ENCODE results near the gene CCDC91. TPM values are rescaled to one million over a fixed set of nuclear protein-coding genes. Genes with fewer than 3 reads are reported as not detected.

The CCDC91 gene, protein sequence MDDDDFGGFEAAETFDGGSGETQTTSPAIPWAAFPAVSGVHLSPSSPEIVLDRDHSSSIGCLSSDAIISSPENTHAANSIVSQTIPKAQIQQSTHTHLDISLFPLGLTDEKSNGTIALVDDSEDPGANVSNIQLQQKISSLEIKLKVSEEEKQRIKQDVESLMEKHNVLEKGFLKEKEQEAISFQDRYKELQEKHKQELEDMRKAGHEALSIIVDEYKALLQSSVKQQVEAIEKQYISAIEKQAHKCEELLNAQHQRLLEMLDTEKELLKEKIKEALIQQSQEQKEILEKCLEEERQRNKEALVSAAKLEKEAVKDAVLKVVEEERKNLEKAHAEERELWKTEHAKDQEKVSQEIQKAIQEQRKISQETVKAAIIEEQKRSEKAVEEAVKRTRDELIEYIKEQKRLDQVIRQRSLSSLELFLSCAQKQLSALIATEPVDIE
- 35.7 TPM for total RNA-seq
- 17.5 TPM for polyA plus RNA-seq (ENCODE audit: insufficient read depth, low read depth, low replicate concordance)
- long read RNA-seq, donor 1, partial matches to known transcripts: 0 of 3 reads
- long read RNA-seq, donor 1, other reads (novel, unspliced or antisense): 0 of 3 reads
- long read RNA-seq, donor 2, partial matches to known transcripts: 0 of 6 reads
- long read RNA-seq, donor 2, other reads (novel, unspliced or antisense): 0 of 6 reads
- long read RNA-seq, donor 3, transcript CCDC91-205 (11 exons, 1,301 nt): major isoform, 7 of 12 reads
- long read RNA-seq, donor 3, partial matches to known transcripts: 0 of 12 reads
- long read RNA-seq, donor 3, other reads (novel, unspliced or antisense): 0 of 12 reads
- long read RNA-seq, donor 4, transcript CCDC91-205 (11 exons, 1,301 nt): major isoform, 7 of 9 reads
- long read RNA-seq, donor 4, partial matches to known transcripts: 0 of 9 reads
- long read RNA-seq, donor 4, other reads (novel, unspliced or antisense): 0 of 9 reads
- long read RNA-seq, donor 5: 0 reads
- long read RNA-seq, donor 6, partial matches to known transcripts: 0 of 6 reads
- long read RNA-seq, donor 6, other reads (novel, unspliced or antisense): 0 of 6 reads
- long read RNA-seq, donor 7, transcript CCDC91-205 (11 exons, 1,301 nt): major isoform, 8 of 26 reads
- long read RNA-seq, donor 7, partial matches to known transcripts: 4 of 26 reads
- long read RNA-seq, donor 7, other reads (novel, unspliced or antisense): 13 of 26 reads
- long read RNA-seq, donor 8, partial matches to known transcripts: 0 of 6 reads
- long read RNA-seq, donor 8, other reads (novel, unspliced or antisense): 0 of 6 reads
- long read RNA-seq, donor 9, partial matches to known transcripts: 0 of 1 reads
- long read RNA-seq, donor 9, other reads (novel, unspliced or antisense): 0 of 1 reads
- long read RNA-seq, donor 10, partial matches to known transcripts: 0 of 4 reads
- long read RNA-seq, donor 10, other reads (novel, unspliced or antisense): 0 of 4 reads

DNA sequence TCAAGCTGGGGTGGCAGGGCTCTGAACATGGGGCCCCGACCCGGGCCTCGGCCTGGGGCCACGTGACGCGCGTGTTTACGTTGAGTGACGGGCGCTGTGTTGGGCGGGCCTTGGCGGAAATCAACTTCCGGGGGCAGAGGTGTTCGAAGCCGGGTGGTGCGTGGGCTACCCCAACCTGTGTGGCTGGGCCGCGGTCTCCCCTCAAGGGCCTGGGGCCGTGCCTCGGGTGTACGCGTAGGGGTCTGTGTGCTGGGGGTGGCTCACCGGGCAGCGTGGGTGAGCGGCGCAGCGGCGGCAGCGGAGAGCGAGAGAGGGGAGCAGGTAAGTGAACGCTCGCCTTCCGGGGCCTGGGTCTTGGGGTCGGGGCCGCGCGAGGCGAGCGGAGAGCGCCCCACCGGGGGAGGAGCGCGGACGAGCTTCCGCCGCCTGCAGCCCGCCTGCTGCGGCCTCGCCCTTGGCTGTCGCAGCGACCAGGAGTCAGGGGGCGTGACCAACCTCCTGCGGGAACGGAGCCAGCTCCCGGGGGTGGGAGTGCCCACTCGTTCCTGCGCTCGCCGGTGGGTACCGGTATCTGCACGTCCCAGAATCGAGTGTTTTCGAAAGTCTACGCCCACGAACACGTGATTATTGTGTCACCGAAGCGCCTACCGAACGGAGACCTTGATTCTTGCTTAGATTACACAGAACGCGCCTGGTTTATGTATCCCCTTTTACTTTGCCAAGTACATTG is at the start of gene CCDC91:
TSS of gene CCDC91 (plus strand) at position 136 of the 730 bp plus-strand sequence. CDS start 66,760 bp downstream, outside the sequence.
- FAIRE-seq (no peak), DNase-seq (peak; percentile 88 to 96 (median 93))
- TF ChIP-seq, protein P1, sequence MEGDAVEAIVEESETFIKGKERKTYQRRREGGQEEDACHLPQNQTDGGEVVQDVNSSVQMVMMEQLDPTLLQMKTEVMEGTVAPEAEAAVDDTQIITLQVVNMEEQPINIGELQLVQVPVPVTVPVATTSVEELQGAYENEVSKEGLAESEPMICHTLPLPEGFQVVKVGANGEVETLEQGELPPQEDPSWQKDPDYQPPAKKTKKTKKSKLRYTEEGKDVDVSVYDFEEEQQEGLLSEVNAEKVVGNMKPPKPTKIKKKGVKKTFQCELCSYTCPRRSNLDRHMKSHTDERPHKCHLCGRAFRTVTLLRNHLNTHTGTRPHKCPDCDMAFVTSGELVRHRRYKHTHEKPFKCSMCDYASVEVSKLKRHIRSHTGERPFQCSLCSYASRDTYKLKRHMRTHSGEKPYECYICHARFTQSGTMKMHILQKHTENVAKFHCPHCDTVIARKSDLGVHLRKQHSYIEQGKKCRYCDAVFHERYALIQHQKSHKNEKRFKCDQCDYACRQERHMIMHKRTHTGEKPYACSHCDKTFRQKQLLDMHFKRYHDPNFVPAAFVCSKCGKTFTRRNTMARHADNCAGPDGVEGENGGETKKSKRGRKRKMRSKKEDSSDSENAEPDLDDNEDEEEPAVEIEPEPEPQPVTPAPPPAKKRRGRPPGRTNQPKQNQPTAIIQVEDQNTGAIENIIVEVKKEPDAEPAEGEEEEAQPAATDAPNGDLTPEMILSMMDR (IDR thresholded peaks at IDR 0.05; ENCODE audit: borderline replicate concordance, extremely low read depth, insufficient read depth): no peak
- Histone ChIP-seq H3K9me3 (ENCODE audit: control insufficient read depth in 2 of 3, insufficient read depth in 1 of 3, low read length in 3 of 3) (no peaks in the 10 kb centered on the region), H3K27ac (ENCODE audit: low read depth in 2 of 2, low read length in 2 of 2) (peak within 1 kb of the TSS; percentile 93 to 99), H3K36me3 (ENCODE audit: control insufficient read depth in 2 of 3, insufficient read depth in 3 of 3, low read length in 3 of 3) (no peaks in the 10 kb centered on the region), H3K9ac (ENCODE audit: low read length in 3 of 3) (peak within 1 kb of the TSS; percentile 96 to 97 (median 96)), H3K4me1 (ENCODE audit: control insufficient read depth in 2 of 3, insufficient read depth in 2 of 3, low read depth in 1 of 3, low read length in 3 of 3) (peaks cover 0 to 5% (median 3%) of the 10 kb centered on the region in 3 donors), H3K27me3 (ENCODE audit: control insufficient read depth, insufficient read depth, low read length) (no peaks in the 10 kb centered on the region), H3K4me3 (ENCODE audit: low read length in 3 of 3) (peak within 1 kb of the TSS; percentile 96 to 98 (median 97))
- intact Hi-C loops (cut with DNase I): no loop called here

DNA sequence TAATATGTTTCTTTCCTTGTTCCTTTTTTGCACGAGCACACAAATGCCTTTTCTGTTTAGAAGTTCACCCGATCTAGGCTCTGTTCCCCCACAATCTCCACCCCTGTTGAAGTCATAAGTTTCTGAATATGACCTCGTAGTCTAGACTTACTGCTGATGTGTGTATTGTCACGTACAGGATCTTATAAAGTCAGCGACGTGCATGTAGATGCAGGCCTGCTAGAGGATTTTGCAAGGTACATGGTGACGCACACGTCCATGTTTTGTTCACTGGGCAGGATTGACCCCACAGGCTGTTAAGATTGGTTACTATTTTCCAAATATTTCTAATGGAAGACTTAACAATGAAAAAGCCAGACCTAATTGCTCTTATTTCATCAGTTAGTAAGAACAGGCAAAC is 46.2 kb upstream of the CCDC91 start:
- FAIRE-seq (no peak), DNase-seq (no peak)
- TF ChIP-seq, protein P1 (IDR thresholded peaks at IDR 0.05; ENCODE audit: borderline replicate concordance, extremely low read depth, insufficient read depth): no peak
- H3K9me3 ChIP-seq (ENCODE audit: control insufficient read depth in 2 of 3, insufficient read depth in 1 of 3, low read length in 3 of 3): no peaks in the 10 kb centered on the region
- no peaks in the 10 kb centered on the region for H3K4me1 ChIP-seq (ENCODE audit: control insufficient read depth in 2 of 3, insufficient read depth in 2 of 3, low read depth in 1 of 3, low read length in 3 of 3)
- no peak overlapping the region for H3K4me3 ChIP-seq (ENCODE audit: low read length in 3 of 3)
- no peaks in the 10 kb centered on the region for H3K36me3 ChIP-seq (ENCODE audit: control insufficient read depth in 2 of 3, insufficient read depth in 3 of 3, low read length in 3 of 3)
- no peak overlapping the region for H3K9ac ChIP-seq (ENCODE audit: low read length in 3 of 3)
- intact Hi-C loops (cut with DNase I): no loop called here
- no peaks in the 10 kb centered on the region for H3K27me3 ChIP-seq (ENCODE audit: control insufficient read depth, insufficient read depth, low read length)
- H3K27ac ChIP-seq (ENCODE audit: low read depth in 2 of 2, low read length in 2 of 2): no peak overlapping the region

DNA sequence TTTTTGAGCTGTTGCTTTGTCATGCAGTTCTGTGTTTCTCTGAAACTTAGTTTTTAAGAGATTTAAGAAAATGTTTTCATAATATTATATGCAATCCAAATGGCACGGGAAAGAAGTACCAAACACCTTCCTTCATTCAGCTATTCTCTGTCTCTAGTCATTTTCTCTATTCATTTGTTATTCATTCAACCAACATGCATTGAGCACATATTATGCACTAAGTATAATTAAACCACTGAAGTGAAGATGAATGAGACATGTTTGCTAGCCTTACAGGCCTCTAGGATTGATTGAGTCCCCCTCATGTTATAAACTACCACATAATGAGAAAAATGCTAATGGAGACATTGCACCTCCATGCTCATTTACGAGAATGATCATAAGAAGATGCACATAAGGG is 45.7 kb upstream of the CCDC91 start:
- no peak overlapping the region for H3K27ac ChIP-seq (ENCODE audit: low read depth in 2 of 2, low read length in 2 of 2)
- FAIRE-seq: no peak
- TF ChIP-seq, protein P1 (IDR thresholded peaks at IDR 0.05; ENCODE audit: borderline replicate concordance, extremely low read depth, insufficient read depth): no peak
- no peak for DNase-seq
- no peaks in the 10 kb centered on the region for H3K9me3 ChIP-seq (ENCODE audit: control insufficient read depth in 2 of 3, insufficient read depth in 1 of 3, low read length in 3 of 3)
- H3K4me1 ChIP-seq (ENCODE audit: control insufficient read depth in 2 of 3, insufficient read depth in 2 of 3, low read depth in 1 of 3, low read length in 3 of 3): no peaks in the 10 kb centered on the region
- no peaks in the 10 kb centered on the region for H3K27me3 ChIP-seq (ENCODE audit: control insufficient read depth, insufficient read depth, low read length)
- H3K4me3 ChIP-seq (ENCODE audit: low read length in 3 of 3): no peak overlapping the region
- H3K36me3 ChIP-seq (ENCODE audit: control insufficient read depth in 2 of 3, insufficient read depth in 3 of 3, low read length in 3 of 3): no peaks in the 10 kb centered on the region
- intact Hi-C loops (cut with DNase I): no loop called here
- H3K9ac ChIP-seq (ENCODE audit: low read length in 3 of 3): no peak overlapping the region

Measured in kidney (tissue), 22 donors.